HuH-7.5 (cell line): ENCODE data around the gene TBC1D22A.

ENCODE experiments used
- DNase-seq: peaks from one replicate; pipeline ENCODE4 v3.0.0; 2011; ENCODE audit warnings: low spot score

Gene TBC1D22A

GRCh38 chr22:46795845-46796565 lies 33.6 kb downstream of the TBC1D22A start:
- DNase-seq = no peak

- DNase-seq = no peak
Measured at GRCh38 chr22:46796566-46797195, 34.2 kb downstream of the TBC1D22A start.

GRCh38 chr22:46797355-46797754 lies 34.9 kb downstream of the TBC1D22A start:
- DNase-seq = no peak

- no peak for DNase-seq
Measured at GRCh38 chr22:46798041-46798365, 35.6 kb downstream of the TBC1D22A start.

GRCh38 chr22:46798366-46799350 lies 36.2 kb downstream of the TBC1D22A start:
- DNase-seq = peak; percentile 81

- DNase-seq = no peak
Measured at GRCh38 chr22:46799626-46800025, 37.2 kb downstream of the TBC1D22A start.

- DNase-seq = no peak
Measured at GRCh38 chr22:46800102-46800857, 37.8 kb downstream of the TBC1D22A start.

- no peak for DNase-seq
Measured at GRCh38 chr22:46801331-46801811, 38.9 kb downstream of the TBC1D22A start.

- DNase-seq = no peak
Measured at GRCh38 chr22:46801826-46802607, 39.6 kb downstream of the TBC1D22A start.

- no peak for DNase-seq
Measured at GRCh38 chr22:46802608-46803027, 40.2 kb downstream of the TBC1D22A start.

GRCh38 chr22:46803031-46803880 lies 40.8 kb downstream of the TBC1D22A start:
- DNase-seq = peak; percentile 63

GRCh38 chr22:46803936-46804335 lies 41.5 kb downstream of the TBC1D22A start:
- no peak for DNase-seq

GRCh38 chr22:46806794-46807193 lies 44.3 kb downstream of the TBC1D22A start:
- no peak for DNase-seq

- DNase-seq = no peak
Measured at GRCh38 chr22:46807458-46807857, 45.0 kb downstream of the TBC1D22A start.

- DNase-seq = no peak
Measured at GRCh38 chr22:46809153-46809885, 46.9 kb downstream of the TBC1D22A start.

- DNase-seq = no peak
Measured at GRCh38 chr22:46810856-46811786, 48.7 kb downstream of the TBC1D22A start.

- no peak for DNase-seq
Measured at GRCh38 chr22:46812034-46812605, 49.7 kb downstream of the TBC1D22A start.

GRCh38 chr22:46812788-46813187 lies 50.3 kb downstream of the TBC1D22A start:
- no peak for DNase-seq
